GM18520 (cell line): ENCODE measurements around the gene PTGIR.

Experiments
- ATAC-seq: cut with Tn5 transposase; IDR thresholded peaks from one replicate; pipeline ENCODE4 v1.9.1; 2021; ENCODE audit not compliant: unreplicated experiment

Gene PTGIR

DNA sequence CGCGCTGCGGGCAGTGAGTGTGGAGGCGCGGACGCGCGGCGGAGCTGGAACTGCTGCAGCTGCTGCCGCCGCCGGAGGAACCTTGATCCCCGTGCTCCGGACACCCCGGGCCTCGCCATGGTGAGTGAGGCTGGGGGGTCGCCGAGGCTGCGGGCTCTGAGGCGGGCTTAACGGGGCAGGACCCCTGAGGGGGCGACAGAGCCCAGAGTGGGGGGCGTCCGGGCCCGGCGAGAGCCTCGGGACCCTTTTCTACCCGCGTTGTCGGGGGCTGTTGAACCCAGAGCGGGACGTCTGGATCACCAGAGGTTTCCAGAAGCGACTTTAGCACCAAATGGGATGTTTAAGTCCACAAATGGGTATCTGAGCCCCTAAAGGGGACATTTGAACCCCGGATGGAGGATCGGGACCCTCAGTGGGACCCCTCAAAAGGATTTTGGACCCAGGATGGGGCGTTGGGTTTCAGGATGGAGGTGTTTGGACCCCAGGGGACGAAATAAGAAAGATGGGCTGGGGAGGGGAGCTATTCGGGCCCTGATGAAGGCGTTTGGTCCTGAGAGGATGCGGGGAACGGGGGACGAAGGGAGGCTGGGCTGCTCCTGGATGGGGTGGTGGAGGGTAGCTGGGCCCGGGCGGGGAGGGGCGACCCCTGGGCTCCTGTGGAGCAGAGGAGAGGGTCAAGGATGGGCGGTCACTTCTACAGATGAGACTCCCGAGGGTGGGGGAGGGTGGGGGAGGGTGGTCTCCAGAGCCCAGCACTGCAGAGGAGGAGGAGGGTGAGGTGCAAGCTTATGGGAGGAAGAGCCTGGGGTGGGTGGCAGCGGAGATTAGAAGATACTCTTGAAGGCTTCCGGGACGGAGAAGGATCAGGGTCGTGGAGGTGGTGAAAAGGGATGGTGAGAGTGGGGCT lies 23.3 kb downstream of the PTGIR start, which contains the start of gene CALM3:
Gene CALM3 (plus strand): TSS at position 13 of the 907 bp plus-strand sequence. CDS start 105 bp downstream, at position 118.
- no peak for ATAC-seq

DNA sequence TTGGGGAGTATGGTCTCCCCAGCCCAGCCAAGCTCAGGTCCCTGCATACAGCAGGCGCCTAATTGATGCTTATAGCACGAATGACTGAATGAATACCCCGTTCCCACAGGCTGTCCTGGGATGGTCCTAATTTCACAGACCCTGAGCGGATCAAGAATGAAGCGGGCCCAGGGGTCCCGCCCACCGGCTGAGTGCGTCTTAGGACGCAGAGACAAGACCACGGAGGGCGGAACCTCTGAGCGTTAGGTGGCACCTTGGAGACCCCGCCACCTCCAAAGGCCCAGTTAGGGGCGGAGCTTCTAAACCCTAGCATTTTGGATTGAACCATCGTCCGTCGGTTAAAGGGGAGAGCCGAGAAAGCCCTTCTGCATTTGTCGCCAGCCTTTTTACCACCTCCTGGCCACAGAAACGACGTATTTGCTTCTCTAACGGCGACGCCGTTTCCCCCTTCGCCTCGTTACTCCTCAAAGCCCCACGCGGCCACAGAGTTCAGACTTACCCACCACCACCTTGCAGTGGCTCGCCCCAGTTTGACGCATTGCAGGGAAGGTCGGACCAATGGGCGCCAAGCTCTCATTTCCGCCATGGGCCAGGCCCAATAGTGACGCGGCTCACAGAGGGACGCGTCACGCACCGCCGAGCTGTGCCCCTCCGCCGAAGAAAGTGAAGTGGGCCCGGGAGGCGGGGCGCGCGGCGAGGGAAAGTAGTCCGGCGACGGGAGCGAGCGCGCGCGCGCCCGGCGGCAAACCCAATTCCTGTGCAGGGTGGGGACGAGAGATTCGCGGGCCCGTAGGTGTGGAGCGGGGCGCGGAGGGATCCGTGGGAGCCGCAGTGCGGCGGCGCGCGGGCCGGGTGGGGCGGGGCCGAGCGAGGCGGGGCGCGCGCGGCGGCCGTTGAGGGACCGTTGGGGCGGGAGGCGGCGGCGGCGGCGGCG lies 24.2 kb downstream of the PTGIR start:
- peak; percentile 72 for ATAC-seq

DNA sequence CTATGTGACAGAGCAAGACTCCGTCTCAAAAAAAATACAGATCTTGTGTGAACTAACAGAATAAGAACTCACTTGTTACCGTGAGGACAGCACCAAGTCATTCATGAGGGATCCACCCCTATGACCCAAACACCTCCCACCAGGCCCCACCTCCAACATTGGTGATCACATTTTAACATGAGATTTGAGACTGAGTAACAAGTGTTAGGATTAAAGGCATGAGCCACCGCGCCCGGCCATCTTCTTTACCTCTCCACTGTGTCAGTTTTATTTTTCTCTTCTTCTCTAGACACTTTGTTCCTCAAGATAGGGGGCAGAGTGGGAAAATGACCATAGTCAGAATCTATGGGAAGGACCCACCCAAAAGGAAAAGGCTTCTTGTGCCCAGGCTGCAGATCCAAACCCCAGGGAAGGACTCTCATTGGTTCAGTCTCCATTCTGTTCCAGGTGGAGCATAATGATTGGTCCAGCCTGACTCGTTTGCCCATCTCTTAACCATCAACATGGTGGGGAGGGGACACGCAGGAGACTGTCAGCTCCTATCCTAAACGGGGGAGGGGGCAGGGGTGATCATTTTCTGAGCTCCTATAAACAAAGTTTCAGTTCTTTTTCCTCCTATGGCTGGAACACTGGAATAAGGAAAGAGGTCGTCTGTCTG lies 25.0 kb downstream of the PTGIR start:
- ATAC-seq = no peak

DNA sequence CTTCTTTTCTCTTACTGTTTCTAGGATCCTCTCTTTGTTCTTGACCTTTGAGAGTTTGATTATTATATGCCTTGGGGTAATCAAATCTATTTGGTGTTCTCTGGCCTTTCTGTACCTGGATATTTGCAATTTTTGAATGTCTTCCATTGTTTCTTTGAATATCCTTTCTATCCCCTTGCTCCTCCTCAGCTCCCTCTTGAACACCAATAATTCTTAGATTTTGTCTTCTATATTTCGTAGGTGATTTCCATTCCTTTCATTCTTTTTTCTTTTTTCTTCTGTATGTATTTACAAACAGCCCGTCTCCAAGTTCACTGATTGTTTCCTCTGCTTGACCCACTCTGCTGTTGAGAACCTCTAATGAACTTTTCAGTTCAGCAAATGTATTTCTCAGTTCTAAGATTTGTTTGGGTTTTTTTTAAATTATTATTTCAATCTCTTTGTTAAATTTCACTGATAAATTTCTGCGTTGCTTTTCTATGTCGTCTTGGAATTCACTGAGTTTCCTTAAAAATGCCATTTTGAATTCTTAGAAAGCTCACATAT lies 26.4 kb downstream of the PTGIR start:
- ATAC-seq = no peak

DNA sequence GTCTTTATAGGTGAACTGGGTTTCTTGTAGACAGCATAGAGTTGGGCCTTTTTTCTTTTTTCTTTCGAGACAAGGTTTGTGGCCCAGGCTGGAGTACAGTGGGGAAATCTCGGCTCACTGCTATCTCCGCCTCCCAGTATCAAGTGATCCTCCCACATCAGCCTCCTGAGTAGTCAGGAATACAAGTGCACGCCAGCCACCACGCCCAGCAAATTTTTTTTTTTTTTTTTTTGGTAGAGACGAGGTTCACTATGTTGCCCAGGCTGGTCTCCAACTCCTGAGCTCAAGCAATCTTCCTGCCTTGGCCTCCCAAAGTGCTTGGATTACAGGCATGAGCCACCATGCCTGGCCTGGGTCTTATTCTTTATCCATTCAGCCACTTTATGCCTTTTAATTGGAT lies 28.9 kb downstream of the PTGIR start:
- ATAC-seq = no peak

DNA sequence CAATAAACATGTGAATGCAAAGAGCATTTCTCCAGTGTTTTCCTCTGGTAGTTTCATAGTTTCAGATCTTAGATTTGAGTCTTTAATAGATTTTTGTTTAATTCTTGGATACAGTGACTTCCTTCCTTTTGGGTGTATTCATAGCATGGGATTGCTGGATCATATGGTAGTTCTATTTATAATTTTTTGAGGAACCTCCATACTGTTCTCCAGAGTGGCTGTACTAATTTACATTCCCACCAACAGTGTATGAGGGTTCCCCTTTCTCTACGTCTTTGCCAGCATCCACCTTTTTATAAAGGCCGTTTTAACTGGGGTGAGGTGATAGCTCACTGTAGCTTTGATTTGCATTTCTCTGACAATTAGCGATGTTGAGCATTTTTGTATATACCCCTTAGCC lies 33.0 kb downstream of the PTGIR start:
- ATAC-seq = no peak

DNA sequence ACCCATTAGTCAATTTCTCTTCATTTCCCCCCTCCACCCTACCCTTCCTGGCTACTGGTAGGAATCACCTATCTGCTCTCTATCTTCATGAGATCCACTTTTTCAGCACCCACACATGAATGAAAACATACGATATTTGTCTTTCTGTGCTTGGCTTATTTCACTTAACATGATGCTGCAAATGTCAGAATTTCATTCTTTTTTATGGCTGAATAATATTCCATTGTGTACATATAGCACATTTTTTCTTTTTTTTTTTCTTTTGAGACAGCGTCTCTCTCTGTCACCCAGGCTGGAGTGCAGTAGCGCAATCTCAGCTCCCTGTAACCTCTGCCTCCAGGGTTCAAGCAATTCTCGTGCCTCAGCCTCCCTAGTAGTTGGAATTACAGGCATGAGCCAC lies 33.6 kb downstream of the PTGIR start:
- no peak for ATAC-seq

DNA sequence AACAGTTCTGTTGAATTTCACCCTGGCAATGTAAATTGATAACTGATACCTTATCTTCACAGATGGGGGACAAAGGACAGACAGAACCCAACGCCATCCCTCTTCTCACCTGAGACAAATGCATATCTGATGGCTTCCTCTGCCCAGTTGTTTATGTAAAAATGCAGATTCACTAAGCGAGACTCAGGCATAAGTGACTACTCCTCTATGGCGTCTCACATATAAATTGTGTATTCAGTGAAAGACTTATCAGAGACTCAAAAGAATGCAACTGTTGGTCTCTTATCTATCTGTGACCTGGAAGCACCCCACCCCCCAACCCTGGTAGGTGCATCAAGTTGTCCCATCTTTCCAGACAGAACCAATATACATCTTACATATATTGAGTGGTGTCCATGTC lies 37.0 kb downstream of the PTGIR start:
- no peak for ATAC-seq

DNA sequence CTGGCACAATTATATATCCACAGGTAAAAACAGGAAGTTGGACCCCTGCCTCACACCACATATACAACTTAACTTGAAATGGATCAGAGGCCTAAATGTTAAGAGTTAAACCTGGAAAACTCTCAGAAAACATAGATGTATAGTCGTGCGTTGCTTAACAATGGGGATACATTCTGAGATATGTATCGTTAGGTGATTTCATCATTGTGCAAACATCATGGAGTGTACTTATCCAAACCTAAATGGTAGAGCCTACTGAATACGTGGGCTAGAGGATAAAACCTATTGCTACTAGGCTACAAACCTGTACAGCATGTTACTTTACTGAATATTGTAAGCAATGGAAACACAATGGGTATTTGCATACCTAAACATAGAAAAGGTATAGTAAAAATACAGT lies 38.6 kb downstream of the PTGIR start:
- no peak for ATAC-seq

DNA sequence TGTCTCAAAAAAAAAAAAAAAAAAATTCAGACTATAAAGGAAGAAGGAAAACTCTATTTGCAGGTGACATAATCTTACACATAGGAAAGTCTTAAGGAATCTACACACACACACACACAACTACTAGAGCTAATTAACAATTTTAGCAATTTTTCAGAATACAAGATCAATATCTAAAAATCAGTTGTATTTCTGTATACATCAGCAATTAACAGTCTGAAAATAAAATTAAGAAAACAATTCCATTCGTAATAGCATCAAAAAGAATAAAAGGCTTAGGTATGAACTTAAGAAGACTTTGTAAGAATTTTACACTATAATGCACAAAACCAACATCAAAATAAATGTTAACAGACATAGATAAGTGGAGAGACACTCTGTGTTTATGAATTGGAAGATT lies 39.4 kb downstream of the PTGIR start:
- ATAC-seq = no peak

DNA sequence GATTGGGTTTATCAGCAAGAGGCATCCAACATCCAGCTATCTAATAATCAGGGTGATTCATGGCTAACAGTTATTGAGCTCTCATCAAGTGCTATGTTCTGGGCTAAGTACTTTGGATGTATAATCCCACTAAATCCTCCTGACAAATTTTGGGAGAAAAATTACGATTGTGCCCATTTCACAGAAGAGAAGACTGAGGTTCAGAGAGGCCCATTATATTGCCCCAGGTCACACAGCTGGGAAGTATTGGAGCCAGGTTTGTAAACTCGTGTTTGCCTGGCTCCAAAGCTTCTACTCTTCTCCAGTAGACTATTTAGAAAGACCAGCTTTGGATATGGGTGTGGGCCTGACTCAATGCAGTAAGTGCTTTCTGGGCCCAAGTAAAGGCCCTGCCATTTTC lies 44.6 kb downstream of the PTGIR start:
- ATAC-seq = no peak

DNA sequence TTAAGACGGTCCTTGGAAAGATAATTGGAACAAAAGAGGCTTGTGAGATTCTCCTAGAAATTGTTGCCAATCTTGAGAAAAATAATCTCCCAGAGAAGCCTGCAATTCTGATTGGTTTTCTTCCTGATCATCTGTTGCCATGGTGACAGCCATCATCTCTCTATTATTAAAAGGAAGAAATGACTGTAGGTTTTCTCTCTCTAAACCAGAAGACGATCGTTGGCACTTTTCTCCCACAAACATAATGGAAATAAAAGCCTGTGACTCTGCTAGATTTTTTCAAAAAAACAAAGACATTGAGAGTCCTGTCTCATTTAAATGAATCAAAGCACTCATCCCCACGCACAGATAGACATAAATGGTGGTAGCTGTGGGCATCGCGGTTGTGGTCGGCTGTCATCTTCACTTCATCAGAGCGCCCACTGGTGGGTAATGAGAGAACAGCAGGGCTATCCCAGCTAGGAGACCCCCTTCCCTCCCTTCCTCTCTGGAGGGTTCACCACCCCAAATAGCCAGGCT lies 45.5 kb downstream of the PTGIR start:
- no peak for ATAC-seq

DNA sequence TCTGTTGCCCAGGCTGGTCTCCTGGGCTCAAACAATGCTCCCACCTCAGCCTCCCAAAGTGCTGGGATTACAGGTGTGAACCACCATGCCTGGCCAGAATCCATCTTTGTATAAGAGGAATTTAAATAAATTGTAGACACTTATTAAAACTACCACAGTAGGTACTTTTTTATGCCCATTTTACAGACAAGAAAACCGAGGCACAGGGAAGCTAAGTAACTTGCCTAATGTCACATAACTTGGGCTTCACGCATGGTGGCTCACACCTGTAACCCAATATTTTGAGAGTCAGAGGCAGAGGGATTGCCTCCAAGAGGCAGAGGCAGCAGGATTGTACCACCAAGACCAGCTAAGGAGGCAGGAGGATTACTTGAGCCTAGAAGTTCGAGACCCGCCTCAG lies 46.4 kb downstream of the PTGIR start:
- ATAC-seq = no peak

DNA sequence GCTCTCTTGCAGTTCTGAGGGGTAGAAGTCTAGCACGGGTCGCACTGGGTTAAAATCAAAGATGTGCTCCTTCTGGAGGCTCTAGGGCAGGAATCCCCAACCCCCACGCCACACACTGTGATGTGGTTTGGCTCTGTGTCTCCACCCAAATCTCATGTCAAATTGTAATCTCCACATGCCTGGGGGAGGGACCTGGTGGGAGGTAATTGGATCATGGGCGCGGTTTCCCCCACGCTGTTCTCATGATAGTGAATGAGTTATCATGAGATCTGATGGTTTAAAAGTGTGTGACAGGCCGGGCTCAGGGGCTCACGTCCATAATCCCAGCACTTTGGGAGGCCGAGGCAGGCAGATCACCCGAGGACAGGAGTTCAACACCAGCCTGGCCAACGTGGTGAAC lies 50.4 kb downstream of the PTGIR start:
- ATAC-seq = no peak

DNA sequence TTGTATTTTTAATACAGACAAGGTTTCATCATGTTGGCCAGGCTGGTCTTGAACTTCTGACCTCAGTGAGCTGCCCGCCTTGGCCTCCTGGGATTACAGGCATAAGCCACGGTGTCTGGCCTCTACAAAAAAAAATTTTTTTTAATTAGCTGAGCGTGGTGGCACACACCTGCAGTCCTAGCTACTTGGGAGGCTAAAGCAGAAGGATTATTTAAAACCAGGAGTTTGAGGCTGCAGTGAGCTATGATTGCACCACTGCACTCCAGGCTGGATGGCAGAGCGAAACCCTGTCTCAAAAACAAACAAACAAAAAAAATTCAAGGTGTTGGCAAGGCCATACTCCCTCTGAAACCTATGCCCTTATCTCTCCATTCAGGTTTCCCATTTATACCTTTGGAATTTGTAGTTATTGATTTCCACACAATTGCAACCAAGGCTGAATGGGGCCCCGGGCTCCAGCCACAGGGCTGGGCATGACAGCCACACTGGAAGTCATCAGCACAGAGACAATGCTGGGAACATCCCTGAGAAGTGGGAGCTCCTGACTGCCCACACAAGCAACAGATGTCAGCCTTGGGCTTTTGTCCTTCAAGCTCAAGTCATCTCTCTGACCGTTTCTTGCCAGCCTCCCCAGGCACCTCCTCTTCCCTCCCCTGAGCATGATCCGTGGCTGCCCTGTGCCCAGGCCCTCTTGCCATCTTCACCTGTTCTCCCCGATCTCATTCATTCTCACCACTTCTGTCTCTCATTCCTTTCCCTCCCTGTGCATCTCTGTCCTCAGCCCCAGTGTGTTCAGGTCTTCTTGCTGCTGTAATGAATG lies 51.0 kb downstream of the PTGIR start:
- no peak for ATAC-seq

DNA sequence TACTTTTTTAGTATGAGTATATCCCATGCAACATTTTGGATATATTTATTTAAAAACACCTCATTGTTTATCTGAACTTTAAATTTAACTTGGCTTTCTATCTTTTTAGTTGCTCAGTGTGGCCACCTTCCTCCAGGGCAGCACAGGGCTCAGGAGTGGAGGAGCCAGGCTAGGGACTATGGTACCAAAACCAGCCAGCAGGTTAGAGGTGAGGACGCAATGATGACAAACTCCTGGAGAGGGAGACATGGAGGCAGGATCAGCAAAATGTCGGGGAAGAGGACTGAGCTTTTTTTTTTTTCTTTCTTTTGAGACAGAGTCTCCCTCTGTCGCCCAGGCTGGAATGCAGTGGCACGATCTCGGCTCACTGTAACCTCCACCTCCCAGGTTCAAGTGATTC lies 53.4 kb downstream of the PTGIR start:
- ATAC-seq = no peak
